GM21367 (cell line): Measurements from ENCODE around the gene CFAP157.

Source experiments
- ATAC-seq: cut with Tn5 transposase; IDR thresholded peaks from one replicate; pipeline ENCODE4 v1.9.1; 2021; ENCODE audit not compliant: unreplicated experiment

CFAP157 gene

DNA sequence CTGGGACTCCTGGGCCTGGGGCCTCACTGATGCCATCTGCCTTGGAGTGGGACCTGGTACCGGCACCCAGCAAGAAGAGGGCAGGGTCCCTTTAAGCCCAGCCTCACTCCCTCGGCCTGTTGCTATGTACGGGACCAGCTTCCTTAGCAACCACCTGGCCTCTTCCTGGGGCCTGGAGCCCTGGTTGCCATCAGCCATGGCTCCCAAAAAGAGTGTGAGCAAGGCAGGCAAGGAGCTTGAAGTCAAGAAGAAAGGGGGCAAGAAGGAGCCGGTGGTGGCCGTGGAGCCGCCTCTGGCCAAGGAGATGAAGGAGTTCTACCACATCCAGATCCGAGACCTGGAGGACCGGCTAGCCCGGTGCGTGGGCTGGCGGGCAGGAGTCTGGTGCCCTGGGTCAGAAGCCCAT lies at the start of gene CFAP157:
Gene CFAP157, plus strand, starts transcription at position 153 of the 406 bp plus-strand sequence. Its CDS starts 44 bp downstream, at position 197.
- no peak for ATAC-seq

DNA sequence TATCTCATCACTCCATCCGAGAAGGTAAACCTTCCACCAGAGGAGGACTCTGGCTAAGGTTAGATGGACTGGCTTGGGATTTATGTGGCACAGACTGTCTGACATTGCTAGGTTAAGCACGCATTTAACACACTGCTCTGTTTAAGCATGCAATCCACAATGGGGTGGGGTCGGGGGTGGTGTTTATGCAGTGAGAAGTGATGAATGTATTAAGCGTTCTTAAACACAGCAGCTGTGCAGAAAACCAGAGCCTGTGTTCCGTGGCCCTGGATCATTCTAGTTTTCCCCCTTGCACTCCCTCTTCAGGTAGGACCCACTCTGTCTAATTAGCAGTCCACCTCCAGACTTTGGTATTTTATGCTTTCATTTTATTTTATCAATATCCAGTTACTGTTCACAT lies 48.4 kb upstream of the CFAP157 start:
- ATAC-seq: no peak

DNA sequence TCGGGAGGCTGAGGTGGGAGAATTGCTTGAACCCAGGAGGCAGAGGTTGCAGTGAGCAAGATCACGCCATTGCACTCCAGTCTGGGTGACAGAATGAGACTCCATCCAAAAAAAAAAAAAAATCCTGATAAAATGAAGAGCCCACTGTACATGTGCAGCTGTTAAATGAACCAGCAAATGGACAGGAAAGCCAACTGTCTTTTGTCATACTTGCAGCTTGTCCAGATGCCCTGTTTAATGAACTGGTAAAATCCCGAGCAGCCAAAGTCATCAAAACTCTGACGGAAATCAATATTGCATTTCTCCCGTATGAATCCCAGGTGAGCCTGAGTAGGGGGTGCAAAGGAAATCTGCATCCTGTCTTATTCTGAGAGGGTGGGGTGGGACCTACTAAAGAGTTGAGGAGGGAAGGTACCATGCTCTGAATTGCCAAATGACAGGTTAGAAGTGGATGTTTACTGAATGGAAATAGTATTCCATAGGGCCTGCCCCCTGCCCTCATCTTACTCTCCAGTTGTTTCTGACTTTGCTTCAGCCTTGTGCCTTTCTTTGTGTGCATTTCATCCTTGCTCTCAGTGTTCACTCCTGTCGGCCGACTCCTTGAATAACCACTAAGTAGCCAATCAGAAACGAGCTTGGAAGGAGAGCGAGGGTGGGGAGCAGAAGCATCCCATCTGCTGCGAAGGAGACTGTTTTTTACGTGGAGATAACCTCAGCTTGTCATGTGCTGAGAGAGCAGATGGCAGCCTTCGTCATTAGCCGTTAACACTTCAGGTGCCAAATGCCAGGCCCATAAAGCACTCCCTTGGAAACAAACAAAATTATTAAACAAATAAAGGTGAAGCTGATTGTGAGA lies 45.7 kb upstream of the CFAP157 start:
- no peak for ATAC-seq

DNA sequence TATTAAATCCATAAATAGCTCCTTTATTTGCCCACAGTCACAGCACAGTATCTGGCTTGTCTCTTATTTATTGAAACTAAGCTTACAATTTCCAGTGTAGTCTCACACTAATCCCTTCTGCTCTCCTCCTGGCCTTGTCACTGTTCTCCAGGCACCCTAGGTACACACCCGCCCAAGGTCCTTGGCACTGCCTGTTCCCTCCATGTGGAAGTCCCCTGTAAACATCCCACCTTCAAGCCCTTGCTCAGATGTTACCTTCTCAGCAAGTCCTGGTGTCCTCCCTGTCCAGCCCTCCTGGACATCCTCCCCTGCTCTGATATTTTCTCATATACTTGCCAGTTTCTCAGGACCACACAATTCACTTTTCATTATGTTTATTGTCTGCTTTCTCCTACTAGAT lies 44.2 kb upstream of the CFAP157 start:
- ATAC-seq: no peak

DNA sequence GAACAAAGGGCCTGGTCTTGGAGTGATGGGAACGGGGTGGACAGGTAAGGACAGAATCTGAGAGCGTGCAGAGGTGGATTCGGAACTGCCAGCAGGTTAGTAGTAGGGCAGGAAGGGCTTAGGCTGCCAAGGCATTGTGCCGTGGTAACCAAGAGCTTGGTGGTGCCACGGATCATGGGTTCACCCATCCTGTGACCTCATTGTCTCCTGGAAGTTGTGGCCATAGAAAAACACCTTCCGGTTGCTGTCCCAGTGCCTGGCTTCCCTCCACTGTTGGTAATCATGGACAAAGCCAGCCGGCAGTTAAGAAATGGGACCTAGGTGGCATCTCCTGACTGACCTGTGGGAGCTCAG lies 42.5 kb upstream of the CFAP157 start:
- ATAC-seq: no peak

DNA sequence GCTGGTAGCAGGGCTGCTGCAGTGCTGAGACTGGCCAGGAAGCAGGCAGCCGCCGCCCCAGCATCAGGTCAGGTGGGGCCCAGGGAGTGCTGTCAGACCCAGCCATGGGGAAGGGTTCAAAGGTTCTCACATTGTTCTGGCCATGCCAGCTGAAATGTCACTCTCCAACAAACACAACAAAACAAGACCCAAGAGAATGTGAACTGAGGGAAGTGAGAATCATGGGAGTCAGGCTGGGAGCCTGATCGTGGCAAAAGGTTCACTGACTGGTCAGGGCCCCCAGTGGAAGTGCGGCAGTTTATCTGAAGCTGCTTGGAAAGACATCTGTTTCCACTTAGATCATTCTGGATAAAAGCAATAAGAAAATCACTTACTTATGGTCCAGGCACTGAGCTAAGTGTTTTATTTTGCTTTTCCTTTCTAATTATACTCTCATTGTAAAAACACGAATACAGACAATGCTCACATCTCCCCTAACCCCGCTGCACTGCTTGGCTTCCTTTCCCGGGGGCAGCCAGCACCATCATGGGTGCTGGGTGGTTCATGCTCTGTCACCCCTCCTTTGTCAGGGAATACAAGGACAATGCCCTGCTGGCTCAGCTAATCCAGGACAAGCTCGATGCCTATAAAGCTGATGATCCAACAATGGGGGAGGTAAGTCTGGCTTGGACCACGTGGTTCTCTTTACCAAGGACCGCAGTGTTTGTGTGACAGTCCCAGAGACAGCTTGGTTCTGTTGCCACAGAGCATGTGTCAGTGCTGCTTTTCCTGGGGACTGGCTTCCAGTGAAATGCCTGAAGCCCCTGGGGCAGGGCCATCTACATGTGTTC lies 41.9 kb upstream of the CFAP157 start:
- no peak for ATAC-seq

DNA sequence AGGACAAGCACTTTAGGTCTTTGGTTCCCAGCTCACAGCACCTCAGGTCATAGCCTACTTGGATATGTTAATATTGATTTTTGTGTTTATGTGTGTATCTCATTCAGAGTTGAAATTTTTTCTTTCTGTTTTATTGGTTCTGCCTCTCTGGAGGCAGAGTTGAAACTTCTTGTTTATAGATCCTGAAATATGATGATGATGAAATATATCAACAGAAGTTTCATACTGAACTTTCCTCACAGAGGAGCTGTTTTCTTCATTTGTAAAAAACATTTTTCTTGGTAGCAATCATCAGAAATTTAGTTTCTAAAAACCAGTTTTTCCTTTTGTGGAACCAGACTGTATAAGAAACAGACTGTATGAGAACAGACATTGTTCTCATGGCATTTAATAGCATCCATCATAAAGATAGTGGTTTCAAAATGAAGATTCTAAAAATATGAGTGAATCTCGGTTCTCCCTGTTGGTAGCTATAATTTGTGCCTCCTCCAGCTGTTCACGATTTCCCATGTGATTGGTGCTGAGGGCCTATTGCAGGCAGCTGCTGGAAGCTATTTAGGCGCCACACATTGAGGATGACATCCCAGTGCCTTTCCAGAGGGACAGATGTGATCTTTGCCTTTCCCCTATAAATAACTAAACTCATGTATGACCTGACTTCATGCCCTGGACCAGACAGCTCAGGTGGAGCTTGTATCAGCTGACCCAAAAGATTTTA lies 39.5 kb upstream of the CFAP157 start:
- no peak for ATAC-seq

DNA sequence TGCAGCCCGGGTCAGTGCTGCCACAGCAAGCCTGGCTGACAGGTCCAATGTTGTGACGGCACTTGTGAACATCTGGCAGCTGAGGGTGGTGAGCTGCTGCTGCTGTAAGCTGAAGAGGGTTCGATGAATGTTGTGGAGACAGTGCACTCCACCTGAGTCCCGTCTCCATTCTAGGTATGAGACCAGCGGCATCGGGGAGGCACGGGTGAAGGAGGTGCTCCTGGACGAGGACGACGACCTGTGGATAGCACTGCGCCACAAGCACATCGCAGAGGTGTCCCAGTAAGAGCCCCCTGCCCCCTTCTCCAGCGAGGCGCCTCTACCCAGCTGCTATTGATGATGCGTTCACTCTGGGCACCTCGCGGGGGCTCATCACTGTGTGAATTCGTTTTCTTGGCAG lies 38.9 kb upstream of the CFAP157 start:
- ATAC-seq: no peak

DNA sequence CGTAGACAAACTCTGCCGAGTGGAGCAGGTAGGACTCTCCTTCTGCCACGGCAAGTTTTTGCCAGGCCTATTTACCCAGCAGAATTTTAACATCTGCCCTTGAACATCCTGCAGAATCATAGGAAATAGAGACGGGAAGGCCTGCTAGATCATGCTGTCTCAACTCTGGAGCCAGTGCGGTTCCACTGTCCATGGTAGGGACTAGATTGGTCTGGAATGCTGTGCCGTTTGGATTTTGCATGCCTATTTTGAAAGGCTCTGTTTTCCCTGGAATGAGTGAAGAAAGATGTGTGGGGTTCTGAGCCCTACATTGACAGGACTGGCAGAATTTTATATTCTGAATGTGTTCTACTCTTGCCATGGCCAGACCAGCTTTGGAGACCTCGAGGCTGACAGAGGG lies 33.6 kb upstream of the CFAP157 start:
- ATAC-seq: no peak

DNA sequence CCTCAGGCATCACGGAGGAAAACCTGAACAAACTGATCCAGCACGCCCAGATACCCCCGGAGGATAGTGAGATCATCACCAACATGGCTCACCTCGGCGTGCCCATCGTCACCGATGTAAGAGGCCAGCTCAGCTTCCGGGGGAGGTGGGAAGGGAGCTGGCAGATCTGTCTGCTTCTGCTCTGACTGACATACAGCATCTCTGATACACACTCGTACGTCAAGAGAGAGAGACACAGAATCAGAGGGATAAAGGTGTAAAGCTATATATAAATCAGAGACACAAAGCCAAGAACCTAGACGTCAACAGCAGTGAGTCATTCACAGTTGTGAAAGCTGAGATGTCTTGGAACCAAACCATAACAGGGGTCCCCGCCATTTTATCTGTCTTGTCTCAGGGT lies 30.1 kb upstream of the CFAP157 start:
- ATAC-seq: no peak

DNA sequence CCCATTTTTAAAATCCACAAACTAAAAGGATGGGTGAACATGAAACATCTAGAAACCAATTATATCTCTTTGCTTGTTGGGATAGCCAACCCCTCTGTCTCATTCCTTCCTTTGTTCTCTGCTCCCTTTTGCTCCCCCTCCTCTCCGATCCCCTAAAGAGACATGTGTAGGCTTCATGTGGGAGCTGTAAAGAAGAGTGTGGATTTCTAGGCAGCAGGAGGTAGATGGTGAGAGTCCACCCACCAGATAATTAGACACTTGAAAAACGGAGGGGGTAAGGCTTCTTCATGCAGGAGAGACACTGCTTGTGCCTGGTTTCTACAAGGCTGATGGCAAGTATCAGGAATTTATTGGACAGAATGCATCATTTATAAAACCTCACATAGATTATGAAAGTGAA lies 27.3 kb upstream of the CFAP157 start:
- no peak for ATAC-seq

DNA sequence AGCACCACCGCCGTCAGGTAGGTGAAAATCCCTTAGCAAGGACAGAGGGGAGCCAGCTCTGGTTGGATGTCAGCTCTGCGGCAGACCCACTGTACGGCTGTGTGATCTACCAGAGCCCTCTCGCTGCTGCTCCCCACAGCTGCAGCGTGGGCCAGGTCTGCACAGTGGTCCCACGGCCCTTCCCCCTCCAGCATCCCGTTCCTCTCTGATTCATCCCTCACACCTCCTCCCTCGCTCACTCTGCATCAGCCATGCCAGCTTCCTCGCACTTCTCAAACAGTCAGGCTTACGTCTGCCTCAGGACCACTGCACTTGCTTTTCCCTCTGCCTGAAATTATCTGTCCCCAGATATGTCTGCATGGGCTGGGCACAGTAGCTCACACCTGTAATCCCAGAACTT lies 26.6 kb upstream of the CFAP157 start:
- no peak for ATAC-seq

DNA sequence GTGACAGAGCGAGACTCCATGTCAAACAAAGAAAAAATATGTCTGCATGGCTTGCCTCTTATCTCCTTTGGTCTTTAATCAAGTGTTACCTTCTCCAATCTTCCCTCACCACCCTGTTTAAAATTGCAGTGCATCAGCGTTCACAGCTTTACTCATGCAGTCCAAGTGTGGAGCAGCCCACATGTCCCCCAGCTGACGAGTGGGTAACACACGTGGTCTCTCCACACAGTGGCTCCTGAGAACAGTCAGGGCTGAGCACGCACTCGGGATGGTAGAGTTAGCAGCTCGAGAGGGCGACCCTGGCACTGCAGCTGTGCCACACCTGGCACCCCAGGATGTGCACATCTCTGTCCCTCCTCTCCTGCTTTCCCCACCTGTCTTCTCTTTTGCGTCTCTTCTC lies 25.9 kb upstream of the CFAP157 start:
- ATAC-seq: no peak

DNA sequence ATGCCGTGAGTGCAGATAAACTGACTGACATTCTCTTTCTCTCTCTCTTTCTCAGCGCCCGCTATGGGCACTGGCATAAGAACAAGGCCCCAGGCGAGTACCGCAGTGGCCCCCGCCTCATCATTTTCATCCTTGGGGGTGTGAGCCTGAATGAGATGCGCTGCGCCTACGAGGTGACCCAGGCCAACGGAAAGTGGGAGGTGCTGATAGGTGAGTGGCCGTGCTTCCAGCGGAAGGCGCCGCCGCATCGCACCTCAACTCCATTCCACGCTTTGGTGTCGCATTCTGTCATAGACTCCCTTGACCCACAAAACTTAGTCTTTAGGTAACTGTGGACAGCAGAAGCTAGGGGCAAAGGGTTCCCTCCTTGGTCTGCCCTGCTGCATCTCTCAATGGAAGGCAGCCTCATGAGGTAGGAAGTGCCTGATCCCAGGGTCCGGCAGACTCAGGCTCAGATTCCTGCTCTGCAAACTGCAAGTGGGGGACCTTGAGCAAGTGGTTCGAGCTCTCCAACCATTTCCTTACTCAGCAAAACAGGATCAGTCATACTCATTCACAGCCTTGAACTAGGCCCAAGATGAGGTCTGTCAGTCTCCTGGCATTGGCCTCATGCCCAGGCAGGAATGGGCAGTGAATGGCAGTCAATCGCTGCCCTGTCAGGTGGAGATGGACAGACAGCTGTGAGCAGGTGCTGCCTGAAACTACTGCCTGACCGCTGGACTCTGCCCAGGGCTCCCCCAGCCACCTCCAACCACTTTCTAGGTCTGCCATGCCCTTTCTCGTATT lies 24.2 kb upstream of the CFAP157 start:
- no peak for ATAC-seq

DNA sequence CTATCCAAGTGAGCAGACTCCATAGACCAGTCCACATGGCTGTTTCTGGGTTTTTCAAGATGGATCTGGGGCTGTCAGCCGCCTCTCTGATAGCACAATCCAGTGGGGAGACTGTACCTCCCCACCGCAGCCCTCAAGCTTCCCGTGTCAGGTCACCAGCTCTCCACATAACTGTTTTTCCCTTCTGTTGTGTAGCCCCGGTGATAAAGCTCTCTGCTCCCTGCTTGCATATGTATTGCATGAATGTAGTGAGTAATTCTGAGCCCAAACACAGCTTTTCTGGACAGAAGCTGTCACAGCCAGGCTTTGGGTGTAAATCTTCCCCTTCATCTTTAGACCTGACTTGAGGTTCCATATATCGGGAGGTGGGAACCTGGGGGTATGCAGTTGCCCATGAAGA lies 23.1 kb upstream of the CFAP157 start:
- ATAC-seq: no peak

DNA sequence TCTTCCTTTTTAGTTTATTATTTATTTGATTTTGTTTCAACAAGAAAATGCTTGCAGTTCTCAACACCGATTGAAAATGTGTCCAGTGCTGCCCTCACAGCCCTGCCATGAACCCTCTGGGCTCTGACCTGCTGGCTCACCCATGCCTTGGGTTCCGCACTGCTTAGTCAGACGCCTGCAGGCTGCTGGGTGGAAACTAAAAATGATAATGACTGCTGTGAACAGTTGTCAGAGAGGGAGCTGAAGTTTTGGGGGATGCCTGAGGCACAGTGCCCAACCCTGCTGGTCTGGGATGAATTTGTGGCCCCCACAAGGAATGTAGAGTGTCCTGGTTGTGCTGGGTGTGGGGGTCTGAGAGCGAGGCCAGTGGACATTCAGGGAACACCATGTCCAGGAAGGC lies 22.2 kb upstream of the CFAP157 start:
- ATAC-seq: no peak

DNA sequence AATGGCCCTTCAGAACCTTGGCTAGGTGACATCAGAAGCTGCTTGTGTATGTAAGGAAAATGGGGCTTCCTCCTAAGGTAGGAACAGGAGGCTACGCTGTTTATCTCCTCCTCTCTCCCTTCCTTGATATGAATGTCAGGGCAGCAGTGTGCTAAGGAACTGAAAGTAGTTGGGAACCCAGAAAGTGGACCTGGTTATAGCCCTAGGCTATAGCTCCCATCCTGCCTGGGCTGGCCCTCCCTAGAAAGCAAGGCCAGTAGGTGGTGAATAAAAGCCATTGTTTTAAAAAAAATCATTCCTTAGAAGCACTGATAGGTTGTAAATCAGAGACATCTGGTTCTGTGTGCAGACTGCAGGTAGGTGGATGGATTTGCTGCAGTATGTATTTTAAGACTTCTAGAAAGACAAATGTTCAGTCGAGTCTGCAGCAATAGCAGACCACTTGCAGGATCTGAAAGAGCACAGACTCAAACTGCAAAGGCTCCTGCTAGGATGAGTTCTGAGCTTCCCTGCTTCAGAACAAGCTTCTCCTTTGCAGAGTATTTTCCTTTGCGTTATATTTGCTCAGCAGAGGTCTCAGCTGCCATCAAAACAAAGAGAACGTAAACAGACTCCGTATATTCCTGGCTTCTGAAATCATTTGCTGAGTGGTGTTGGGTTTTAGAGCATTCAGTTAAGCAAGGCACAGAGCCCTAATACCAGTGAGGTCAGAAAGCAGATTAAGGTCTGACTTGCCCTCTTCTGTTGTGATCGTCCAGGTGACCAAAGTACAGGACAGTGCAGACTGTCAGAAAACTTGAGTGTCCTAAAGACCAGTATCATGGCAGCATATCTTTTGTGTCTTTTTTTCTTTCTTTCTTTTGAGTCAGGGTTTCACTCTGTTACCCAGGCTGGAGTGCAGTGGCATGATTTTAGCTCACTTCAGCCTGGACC lies 20.1 kb upstream of the CFAP157 start:
- no peak for ATAC-seq

DNA sequence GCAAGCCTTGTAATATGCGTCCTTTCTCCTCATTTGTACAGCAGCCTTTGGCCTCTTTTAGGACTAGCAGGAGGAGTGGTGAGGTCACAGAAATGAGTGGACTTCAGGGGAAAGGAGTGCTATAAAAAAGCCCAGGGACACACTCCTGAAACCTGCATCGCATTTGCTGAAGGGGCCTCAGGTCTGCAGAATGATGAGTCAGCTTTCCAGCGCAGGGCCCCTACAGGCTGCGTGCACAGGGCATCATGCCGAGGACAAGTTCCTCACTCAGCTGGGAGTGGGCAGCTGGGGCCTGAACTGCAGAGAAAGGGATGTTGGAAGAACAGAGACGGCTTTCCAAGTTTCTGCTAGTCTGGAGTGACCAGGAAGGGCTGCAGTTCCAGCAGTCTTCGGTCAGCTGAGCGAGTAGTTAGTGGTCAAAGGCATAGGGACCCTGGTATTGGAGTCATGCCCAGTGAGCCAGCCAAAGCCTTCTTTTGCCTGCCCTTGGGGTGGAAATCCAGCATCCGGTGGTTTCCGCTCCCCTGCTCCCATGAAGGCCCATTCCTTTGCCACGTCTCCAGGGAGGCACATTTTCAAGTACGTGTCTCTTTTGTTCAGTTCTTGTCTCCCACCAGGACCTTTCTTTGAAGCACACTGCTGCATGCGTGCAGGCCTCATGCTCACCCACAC lies 17.3 kb upstream of the CFAP157 start:
- no peak for ATAC-seq

DNA sequence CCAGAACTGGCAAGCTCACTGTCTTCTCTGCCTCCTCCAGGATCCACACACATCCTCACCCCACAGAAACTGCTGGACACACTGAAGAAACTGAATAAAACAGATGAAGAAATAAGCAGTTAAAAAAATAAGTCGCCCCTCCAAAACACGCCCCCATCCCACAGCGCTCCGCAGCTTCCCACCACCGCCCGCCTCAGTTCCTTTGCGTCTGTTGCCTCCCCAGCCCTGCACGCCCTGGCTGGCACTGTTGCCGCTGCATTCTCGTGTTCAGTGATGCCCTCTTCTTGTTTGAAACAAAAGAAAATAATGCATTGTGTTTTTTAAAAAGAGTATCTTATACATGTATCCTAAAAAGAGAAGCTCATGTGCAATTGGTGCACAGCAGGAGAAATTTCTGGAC lies 16.1 kb upstream of the CFAP157 start:
- ATAC-seq: no peak
